A673 (cell line): ENCODE measurements around the gene SEPTIN10.

ENCODE experiments used
- CTCF ChIP-seq: fragments of 300-800, 200-600 bp; sonication (generic); conservative IDR thresholded peaks from 2 replicates; pipeline ENCODE4 v1.5.1; 2017; ENCODE audit warnings: low read depth, mild to moderate bottlenecking, antibody characterized with exemption, low read length, moderate library complexity, mixed read lengths
- EZH2 ChIP-seq: fragments of 200-600 bp; sonication (generic); IDR thresholded peaks from 2 replicates; pipeline ENCODE4 v1.6.1; 2017; ENCODE audit warnings: borderline replicate concordance, low read depth, mild to moderate bottlenecking, mixed read lengths, antibody characterized with exemption, low read length; ENCODE audit not compliant: poor library complexity, severe bottlenecking

DNA sequence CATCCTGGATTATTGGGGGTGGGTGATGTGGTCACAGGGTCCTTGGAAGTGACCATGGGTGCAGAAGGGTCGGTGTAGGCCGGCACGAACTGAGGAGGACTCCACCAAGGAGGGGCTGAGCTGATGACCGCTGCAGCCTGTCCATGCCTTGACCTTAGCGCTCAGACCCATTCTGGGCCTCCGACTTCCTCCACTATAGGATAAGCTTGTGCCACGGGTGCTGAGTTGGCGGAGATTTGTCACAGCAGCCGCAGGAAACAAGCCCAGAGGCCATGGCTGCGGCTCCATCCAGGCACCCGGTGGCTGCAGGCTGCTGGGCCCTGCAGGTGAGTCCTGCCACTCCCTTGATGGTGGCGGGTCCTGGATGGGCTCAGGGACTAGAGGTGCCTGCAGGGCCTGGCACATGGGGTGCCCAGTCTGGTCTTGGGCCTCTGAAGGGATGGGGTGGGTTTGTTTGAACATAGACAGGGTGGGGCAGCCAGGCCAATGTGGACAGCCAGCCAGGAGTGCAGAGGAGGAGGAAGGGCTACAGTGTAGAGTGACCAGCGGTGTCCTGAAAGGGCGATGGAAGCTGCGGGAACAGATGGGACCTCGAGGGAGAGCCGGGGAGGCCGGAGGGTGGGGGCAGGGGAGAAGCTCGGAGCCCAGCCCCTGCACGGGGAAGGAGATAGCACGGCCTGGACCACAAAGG, 84.8 kb downstream of the SEPTIN10 start:
- TF ChIP-seq CTCF (no peak), EZH2 (no peak)
